Right atrium auricular region (tissue), 2 donors: ENCODE measurements around the gene DSG2. TPM values are rescaled to one million over a fixed set of nuclear protein-coding genes. Genes with fewer than 3 reads are reported as not detected.

Experiments
- DNase-seq: peaks from one replicate; pipeline ENCODE4 v3.0.0-alpha.2; 2019; ENCODE audit warnings: low spot score
- H3K27ac ChIP-seq, 2 donors: fragments of 200-600 bp; sonication (generic); 1 replicate in 1 of 2; 2 replicates in 1 of 2; pipeline ENCODE4 v1.5.1; 2016 to 2019
- H3K27me3 ChIP-seq, 2 donors: fragments of 200-600 bp; sonication (generic); one replicate each; pipeline versions ENCODE4 v1.5.1 to v1.6.0; 2017 to 2019
- H3K36me3 ChIP-seq: fragments of 200-600 bp; sonication (generic); one replicate; pipeline ENCODE4 v1.5.1; 2016
- H3K4me1 ChIP-seq, 2 donors: fragments of 200-600 bp; sonication (generic); one replicate each; pipeline versions ENCODE4 v1.5.1 to v1.6.0; 2017 to 2019
- H3K4me3 ChIP-seq, 2 donors: fragments of 200-600 bp; sonication (generic); 1 replicate in 1 of 2; 2 replicates in 1 of 2; pipeline ENCODE4 v1.5.1; 2017 to 2019; ENCODE audit warnings: mild to moderate bottlenecking in 1 of 2, moderate library complexity in 1 of 2
- H3K9me3 ChIP-seq, 2 donors: fragments of 200-600 bp; sonication (generic); one replicate each; pipeline ENCODE4 v1.5.1; 2019
- total RNA-seq, 2 donors: library from RNA; depleted of rRNA; stranded (reverse); fragments of >200 nt; gene quantifications; one replicate each; pipeline ENCODE4 v1.1.0, GENCODE V29; 2016
- TF ChIP-seq, protein P1 (sequence below), 2 donors: fragments of 200-600 bp; sonication (generic); IDR thresholded peaks; one replicate each; pipeline ENCODE4 v1.5.1; 2019; ENCODE audit warnings: antibody characterized with exemption in 2 of 2

The DSG2 gene
- total RNA-seq, 2 donors from 2014 or later: 64.4 to 72.7 TPM

DNA sequence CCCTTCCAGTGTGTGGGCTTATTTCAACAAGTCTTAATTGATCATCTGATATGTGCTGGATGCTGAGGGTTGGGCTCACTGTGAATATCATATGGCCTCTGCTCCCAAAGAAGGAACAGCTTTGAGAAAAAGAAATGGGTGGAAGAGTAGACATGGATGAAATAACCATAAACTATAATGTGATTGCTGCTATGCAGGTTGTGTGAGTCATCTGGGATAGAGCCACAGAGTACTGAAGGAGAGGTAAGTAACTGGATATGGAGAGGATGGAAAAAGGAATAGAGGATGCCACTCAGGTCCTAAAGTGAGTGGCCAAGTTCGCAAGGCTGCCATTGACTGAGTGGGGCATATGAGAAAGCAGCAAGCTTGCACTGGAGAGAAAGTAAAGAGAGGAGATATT lies 8.7 kb upstream of the DSG2 start:
- TF ChIP-seq, protein P1, sequence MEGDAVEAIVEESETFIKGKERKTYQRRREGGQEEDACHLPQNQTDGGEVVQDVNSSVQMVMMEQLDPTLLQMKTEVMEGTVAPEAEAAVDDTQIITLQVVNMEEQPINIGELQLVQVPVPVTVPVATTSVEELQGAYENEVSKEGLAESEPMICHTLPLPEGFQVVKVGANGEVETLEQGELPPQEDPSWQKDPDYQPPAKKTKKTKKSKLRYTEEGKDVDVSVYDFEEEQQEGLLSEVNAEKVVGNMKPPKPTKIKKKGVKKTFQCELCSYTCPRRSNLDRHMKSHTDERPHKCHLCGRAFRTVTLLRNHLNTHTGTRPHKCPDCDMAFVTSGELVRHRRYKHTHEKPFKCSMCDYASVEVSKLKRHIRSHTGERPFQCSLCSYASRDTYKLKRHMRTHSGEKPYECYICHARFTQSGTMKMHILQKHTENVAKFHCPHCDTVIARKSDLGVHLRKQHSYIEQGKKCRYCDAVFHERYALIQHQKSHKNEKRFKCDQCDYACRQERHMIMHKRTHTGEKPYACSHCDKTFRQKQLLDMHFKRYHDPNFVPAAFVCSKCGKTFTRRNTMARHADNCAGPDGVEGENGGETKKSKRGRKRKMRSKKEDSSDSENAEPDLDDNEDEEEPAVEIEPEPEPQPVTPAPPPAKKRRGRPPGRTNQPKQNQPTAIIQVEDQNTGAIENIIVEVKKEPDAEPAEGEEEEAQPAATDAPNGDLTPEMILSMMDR (IDR thresholded peaks at IDR 0.05): no peak
- DNase-seq: no peak
- Histone ChIP-seq H3K4me1 (no peaks in the 10 kb centered on the region), H3K27ac (no peak overlapping the region), H3K4me3 (no peak overlapping the region), H3K36me3 (no peaks in the 10 kb centered on the region), H3K27me3 (no peaks in the 10 kb centered on the region), H3K9me3 (no peaks in the 10 kb centered on the region)

DNA sequence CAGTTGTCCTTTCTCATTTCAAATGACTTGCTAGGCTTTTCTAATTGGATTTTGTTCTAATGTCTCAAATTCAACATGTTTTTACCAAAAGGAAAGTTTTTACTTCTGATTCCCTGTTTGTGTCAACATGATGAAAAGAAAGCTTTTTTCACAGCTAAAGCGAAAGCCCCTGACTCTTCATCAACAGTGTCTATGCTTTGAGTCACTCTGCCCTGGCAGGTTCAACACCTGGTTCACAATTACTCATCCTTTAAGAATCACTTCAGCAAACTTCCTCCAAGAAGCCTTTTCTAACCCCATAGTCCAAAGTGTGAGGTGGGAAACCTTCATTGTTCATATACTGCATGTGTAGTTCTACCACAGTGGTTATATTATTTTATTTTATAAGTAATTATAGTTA lies 7.6 kb upstream of the DSG2 start:
- Histone ChIP-seq H3K36me3 (no peaks in the 10 kb centered on the region), H3K4me1 (no peaks in the 10 kb centered on the region), H3K27ac (no peak overlapping the region), H3K9me3 (no peaks in the 10 kb centered on the region), H3K27me3 (no peaks in the 10 kb centered on the region), H3K4me3 (no peak overlapping the region)
- TF ChIP-seq, protein P1 (IDR thresholded peaks at IDR 0.05): no peak
- DNase-seq: no peak

DNA sequence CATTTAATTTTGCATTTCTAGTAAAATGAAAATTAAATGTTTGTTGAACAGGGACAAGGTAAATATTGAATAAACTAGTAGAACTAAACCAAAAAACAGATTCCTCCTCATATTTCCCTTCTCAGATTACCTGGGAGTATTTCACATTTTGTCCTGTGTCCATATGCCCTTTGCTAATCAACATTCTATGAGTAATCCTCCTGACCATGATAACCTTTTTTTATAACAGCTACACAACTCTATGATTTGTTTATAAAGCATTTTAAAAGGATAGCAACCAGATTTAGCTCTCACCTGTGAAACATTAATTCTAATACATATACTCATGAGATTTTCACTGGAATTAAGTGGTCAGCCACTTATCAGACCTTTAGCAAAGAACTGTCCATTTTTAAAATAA lies 7.1 kb upstream of the DSG2 start:
- no peaks in the 10 kb centered on the region for H3K4me1 ChIP-seq
- no peak overlapping the region for H3K4me3 ChIP-seq
- no peaks in the 10 kb centered on the region for H3K27me3 ChIP-seq
- H3K36me3 ChIP-seq: no peaks in the 10 kb centered on the region
- H3K27ac ChIP-seq: no peak overlapping the region
- H3K9me3 ChIP-seq: no peaks in the 10 kb centered on the region
- DNase-seq: no peak
- TF ChIP-seq, protein P1 (IDR thresholded peaks at IDR 0.05): no peak

DNA sequence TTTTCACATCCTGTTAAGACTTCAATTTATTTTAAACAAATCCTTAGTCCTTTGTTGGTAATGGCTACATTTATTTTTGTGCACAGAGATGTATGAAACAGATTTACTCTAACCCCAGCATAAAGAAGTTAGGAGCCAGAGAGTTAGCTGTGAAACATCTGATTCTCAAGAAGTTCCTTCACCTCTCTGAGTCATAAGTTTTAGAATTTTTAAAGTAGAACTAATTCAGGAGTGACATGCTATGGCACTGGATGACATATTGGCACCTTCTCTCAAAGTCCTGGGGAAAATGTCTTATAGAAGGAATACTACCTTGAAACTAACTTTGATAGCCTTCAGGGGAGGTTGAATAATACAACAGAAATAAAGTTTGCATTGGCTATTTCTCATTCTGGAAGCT lies 6.4 kb upstream of the DSG2 start:
- no peak overlapping the region for H3K4me3 ChIP-seq
- DNase-seq: no peak
- no peaks in the 10 kb centered on the region for H3K27me3 ChIP-seq
- no peaks in the 10 kb centered on the region for H3K4me1 ChIP-seq
- TF ChIP-seq, protein P1 (IDR thresholded peaks at IDR 0.05): no peak
- no peaks in the 10 kb centered on the region for H3K36me3 ChIP-seq
- no peaks in the 10 kb centered on the region for H3K9me3 ChIP-seq
- no peak overlapping the region for H3K27ac ChIP-seq

DNA sequence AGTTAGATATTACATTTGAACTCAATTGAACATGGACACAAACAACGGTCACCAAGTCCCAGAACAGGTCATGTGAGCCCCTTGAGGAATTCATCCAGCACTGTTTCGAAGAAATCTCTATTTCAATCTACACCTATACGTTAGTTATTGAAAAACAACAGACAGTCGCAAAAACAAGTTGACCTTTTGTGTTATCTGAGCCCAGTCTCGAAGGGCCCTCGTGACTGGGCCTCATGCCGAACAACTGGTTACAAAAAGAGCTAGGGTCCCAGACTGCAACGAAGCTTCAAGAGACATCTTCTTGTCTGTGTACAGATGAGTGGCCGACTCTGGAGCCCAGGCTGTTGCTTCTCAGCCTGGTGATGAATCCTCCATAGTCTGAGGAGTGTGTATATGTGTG lies 5.3 kb upstream of the DSG2 start:
- no peaks in the 10 kb centered on the region for H3K9me3 ChIP-seq
- no peak for DNase-seq
- no peaks in the 10 kb centered on the region for H3K4me1 ChIP-seq
- no peak overlapping the region for H3K27ac ChIP-seq
- no peaks in the 10 kb centered on the region for H3K36me3 ChIP-seq
- TF ChIP-seq, protein P1 (IDR thresholded peaks at IDR 0.05): no peak
- H3K27me3 ChIP-seq: no peaks in the 10 kb centered on the region
- no peak overlapping the region for H3K4me3 ChIP-seq

DNA sequence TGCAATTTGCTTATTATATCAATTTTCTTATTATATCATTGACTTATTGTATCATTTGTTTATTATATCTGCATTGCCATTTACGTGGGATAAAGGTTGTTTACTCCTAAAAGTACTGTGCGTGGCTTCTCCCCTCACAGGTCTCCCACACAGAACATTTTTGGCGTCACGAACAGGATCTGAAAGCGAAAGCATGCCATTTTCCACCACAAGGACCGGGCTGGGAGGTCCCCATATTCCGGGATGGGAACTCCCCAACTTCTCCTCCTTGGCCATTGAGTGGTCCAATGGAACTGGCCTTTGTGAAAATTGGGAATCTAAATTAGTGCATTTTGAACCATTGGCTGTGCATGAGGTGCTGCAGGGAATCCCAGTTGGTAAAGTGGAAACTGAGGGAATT lies 4.8 kb upstream of the DSG2 start:
- TF ChIP-seq, protein P1 (IDR thresholded peaks at IDR 0.05): no peak
- Histone ChIP-seq H3K36me3 (no peaks in the 10 kb centered on the region), H3K4me3 (no peak overlapping the region), H3K27me3 (no peaks in the 10 kb centered on the region), H3K4me1 (no peaks in the 10 kb centered on the region), H3K27ac (no peak overlapping the region), H3K9me3 (no peaks in the 10 kb centered on the region)
- DNase-seq: no peak
